RCC 7860 (cell line): Measurements from ENCODE around the gene MIA2.
"Not testable (repeated sequence)": the region's sequence is repeated elsewhere in the genome, so short reads cannot be mapped to it uniquely, and the experiment has no call there.

Experiments used
- DNase-seq: peaks from one replicate; pipeline ENCODE4 v3.0.0-alpha.2; 2015; ENCODE audit warnings: low spot score
- FAIRE-seq: peaks from 2 replicates; lab custom pipeline; 2012; peaks lifted over from hg19 to GRCh38; lab: Jason Lieb, UNC

The MIA2 gene

DNA sequence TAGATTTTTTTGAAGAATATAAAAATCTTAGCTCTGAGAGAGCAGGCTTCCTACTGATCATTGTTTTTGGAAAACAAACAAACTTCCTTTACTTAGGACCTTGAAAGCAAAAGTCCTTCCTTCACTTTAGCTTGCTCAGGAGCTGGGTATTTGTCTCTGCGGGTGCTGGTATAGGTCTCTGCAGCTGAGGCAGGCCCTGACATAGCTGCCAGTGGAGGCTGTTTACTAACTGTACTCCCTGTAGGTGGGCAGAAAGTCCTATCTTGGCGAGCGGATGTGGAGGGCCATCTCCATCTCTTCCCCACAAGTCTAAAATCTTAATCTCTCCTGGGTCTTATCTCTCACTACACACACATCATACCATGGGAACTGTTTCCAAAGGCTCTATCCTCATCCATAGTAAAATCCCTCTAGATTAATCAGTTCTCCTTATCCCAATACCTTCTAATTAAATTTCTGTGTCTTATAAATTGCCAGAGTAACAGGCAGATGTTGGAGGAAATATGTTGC is 4.1 kb upstream of the MIA2 start:
- FAIRE-seq = no peak
- DNase-seq = no peak

DNA sequence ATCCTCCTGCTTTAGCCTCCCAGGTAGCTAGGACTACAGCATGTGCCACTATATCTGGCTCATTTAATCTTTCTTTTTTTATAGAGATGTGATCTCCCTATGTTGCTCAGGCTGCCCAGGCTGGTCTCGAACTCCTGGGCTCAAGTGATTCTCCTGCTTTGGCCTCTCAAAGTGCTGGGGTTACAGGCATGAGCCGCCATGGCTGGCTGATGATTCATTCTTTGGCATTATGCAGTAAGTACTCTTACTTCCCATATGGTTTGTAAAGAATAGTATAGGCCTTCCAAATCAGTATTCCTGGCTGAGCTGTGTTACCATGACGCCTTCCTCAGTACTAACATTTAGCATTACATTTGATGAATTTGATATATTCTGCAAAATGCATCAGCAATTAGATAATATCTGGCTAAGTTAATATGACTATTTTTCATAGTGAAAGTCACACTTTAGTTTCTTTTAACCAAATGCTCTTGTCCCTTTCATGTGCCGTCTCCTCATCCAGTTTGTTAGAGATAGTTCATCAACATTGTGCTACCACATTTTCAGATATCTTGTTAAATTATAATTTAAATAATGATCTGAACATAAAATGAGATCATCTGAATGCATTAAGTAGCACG is 3.2 kb upstream of the MIA2 start:
- FAIRE-seq (no peak), DNase-seq (no peak)

DNA sequence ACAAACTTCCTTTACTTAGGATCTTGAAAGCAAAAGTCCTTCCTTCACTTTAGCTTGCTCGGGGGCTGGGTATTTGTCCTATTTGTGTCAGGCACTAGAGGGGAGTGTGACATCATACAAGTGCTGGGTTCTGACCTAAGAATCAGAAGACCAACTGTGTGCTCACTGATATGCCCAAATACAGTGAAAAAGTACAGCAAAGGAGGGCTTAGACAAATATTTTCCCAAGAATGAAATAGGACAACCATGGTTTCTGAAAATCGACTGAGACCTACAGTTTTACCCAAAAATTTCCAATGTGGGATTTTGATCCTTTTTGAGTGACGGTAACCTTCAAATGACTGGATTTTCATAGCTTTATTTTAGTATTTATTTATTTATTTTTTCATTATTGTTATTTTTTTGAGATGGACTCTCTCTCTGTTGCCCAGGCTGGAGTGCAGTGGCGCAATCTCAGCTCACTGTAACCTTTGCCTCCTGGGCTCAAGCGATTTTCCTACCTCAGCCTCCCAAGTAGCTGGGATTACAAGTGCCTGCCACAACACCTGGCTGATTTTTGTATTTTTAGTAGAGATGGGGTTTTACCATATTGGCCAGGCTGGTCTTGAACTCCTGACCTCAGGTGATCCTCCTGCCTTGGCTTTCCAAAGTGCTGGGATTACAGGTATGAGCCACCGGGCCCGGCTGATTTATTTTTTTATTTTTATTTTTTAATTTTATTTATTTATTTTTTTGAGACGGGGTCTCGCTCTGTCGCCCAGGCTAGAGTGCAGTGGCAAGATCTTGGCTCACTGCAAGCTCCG is 1.8 kb upstream of the MIA2 start:
- DNase-seq, FAIRE-seq: not testable (repeated sequence)

DNA sequence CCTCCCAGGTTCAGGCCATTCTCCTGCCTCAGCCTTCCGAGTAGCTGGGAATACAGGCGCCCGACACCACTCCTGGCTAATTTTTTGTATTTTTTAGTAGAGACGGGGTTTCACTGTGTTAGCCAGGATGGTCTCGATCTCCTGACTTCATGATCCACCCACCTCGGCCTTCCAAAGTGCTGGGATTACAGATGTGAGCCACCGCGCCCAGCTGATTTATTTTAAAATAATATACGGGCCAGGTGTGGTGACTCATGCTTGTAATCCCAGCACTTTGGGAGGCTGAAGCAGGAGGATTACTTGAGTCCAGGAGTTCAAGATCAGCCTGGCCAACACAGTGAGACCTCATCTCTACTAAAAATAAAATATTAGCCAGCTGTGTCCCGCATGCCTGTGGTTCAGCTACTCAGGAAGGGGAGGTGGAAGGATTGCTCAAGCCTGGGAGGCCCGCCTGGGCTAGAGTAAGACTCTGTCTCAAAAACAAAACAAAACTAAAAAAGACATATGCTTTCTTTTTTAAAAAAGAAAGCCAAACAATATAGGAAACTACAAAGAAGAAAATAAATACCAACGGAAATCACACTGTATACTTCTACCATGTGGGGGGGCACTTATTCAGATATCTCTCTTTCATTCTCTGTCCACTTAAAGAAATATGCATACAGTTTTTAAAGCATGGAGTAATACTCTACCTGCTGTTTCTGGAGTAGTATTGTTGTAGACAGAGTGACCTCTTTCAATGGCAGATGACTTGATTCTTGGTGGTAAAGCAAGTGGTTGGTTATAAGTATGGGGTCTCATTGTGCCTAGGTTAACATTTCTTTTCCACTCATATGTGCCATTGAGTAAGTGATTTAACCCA is 930 bp upstream of the MIA2 start:
- FAIRE-seq (peak; percentile 62), DNase-seq (no peak)

DNA sequence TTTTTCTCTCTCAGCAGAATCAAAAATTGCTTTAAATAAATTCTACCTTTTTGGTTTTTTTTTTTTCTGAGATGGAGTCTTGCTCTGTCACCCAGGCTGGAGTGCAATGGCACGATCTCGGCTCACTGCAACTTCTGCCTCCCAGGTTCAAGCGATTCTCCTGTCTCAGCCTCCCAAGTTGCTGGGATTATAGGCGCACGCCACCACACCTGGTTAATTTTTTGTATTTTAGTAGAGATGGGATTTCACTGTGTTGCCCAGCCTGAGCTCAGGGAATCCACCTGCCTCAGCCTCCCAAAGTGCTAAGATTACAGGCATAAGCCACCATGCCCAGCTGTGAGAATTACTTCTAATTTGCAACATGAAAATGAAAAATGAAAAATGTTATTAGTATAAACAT is 1.3 kb downstream of the MIA2 start:
- not testable (repeated sequence) for FAIRE-seq, DNase-seq

DNA sequence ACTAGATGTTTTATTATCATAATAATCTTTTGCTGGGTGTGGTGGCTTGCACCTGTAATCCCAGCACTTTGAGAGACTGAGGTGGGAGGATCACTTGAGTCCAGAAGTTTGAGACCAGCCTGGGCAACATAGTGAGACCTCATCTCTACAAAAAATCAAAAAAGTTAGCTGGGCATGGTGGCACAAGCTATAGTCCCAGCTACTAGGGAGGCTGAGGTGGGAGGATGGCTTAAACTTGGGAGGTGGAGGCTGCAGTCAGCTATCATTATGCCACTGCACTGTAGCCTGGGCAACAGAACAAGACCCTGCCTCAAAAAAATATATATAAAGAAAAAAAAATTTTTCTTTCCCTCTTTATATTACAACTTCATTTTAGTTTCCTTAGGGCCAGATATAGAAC is 1.8 kb downstream of the MIA2 start:
- DNase-seq, FAIRE-seq: not testable (repeated sequence)

DNA sequence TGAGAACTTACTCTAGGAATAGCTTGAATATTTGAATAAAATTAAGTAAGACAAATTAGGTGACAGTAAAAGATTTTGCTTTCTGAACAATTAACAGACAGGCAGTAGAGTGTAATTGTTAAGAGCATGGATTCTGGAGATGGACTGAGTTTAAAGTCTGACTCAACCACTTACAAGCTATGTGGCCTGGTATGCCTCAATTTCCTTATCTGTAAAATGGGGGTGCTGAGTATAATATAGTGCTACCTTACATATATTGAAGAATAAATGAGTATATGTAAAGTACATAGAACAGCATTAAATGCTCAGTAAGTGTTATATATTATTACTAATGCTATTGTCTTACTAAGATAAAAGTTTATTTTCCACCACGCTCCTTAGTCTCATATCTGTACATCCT is 7.1 kb downstream of the MIA2 start:
- DNase-seq = no peak
- FAIRE-seq = no peak

DNA sequence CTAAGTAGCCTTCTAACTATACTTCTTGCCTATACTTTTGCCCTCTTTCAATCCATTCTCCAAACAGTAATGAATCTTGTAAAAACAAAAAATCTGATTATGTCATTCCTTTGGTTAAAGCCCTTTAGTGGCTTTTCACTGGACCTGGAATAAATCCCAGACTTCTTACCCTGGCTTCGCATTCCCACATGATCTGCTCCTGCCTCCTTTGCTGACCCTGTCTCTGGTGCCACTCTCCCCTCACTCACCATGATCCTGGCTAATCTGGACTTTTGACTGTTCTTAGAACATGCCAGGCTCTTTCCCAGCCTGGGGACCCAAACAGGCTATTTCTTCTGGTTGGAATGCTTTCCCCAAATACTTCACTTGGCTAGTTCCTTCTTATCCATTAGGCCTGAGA is 7.9 kb downstream of the MIA2 start:
- FAIRE-seq (no peak), DNase-seq (no peak)

DNA sequence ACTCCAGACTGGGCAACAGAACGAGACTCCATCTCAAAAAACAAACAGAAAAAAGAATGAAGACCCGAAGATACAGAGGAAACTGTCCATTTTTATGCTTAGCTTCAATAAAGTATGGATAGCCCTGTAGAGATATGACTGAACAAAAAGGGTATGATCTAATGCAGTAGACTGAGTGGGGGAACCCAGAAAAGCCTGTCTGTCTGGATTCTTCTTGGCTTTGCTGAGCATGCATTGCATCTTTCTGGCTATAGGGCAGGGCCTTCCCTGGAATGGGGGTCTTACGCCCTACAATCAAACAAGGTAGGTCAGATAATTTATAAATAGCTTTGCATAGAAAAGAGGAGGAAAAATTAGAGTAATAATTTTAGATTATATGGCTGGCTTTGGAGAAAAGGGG is 10.1 kb downstream of the MIA2 start:
- DNase-seq (no peak), FAIRE-seq (no peak)

DNA sequence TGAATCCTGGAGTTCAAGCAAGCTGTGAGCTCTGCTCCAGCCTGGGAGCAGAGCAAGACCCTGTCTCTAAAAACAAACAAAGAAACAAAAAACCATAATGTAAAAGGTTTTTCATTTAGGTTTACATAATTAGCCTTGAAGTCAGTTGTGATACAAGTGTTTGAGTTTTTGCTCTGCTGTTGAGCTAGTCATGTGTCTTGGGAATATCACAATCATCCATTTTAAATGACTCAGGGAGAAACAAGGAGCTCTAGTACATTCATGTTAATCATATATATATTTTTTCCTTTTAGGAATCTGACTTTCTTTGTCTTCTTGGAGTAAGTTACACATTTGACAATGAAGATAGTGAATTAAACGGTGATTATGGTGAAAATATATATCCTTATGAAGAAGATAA is 12.9 kb downstream of the MIA2 start:
- no peak for FAIRE-seq
- DNase-seq = no peak

DNA sequence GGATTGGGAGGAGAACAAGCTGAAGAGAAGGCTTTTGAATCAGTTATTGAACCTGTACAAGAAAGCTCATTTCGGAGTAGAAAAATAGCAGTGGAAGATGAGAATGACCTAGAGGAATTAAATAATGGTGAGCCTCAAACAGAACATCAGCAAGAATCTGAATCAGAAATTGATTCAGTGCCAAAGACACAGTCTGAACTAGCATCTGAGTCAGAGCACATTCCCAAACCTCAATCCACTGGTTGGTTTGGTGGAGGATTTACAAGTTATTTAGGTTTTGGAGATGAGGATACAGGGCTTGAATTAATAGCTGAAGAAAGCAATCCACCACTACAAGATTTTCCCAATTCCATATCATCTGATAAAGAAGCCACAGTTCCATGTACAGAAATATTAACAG is 13.5 kb downstream of the MIA2 start:
- DNase-seq (peak; percentile 35), FAIRE-seq (peak; percentile 87)

DNA sequence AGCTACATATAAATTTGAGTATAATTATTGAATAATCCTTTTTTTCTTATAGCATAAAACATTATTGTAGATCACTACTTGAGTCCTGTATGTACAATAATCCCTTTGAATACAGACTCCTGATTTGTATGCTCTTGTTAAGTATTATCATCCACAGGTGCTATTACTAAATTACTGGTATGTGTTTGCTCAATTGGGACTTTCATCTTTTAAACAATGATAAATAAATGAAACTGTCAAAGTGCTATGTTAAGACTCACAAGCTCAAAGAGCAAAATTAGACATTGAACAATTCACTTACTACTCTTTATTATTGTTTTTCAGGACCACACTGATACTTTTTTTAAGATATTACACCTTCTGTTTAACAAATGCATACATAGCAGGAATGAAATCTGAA is 17.8 kb downstream of the MIA2 start:
- DNase-seq = no peak
- no peak for FAIRE-seq

DNA sequence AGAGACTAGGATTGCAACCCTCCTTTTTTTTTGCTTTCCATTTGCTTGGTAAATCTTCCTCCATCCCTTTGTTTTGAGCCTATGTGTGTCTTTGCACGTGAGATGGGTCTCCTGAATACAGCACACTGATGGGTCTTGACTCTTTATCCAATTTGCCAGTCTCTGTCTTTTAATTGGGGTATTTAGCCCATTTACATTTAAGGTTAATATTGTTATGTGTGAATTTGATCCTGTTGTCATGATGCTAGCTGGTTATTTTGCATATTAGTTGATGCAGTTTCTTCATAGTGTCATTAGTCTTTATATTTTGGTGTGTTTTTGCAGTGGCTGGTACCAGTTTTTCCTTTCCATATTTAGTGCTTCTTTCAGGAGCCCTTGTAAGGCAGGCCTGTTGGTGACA is 23.7 kb downstream of the MIA2 start:
- DNase-seq, FAIRE-seq: not testable (repeated sequence)

DNA sequence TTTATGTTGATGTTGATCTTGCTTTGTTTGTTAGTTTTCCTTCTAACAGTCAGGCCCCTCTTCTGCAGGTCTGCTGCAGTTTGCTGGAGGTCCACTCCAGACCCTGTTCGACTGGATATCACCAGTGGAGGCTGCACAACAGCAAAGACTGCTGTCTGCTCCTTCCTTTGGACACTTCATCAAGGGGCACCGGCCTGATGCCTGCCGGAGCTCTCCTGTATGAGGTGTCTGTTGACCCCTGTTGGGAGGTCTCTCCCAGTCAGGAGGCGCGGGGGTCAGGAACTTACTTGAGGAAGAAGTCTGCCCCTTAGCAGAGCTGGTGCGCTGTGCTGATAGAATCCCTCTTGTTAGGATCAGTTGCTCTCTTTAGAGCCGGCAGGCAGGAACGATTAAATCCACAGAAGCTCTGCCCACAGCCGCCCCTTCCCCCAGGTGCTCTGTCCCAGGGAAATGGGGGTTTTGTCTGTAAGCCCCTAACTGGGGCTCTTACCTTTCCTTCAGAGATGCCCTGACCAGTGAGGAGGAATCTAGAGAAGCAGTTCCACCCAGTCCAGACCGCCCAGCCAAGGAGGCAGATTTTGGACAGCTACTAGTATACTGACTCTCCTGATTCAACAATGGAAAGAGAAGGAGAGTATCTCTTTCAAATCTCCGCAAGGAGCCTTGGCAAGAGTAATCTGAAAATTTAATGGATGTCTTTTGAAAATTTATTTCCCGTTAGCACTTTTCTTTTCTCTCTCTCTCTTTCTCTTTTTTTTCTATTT is 25.2 kb downstream of the MIA2 start:
- DNase-seq = no peak
- FAIRE-seq = no peak

DNA sequence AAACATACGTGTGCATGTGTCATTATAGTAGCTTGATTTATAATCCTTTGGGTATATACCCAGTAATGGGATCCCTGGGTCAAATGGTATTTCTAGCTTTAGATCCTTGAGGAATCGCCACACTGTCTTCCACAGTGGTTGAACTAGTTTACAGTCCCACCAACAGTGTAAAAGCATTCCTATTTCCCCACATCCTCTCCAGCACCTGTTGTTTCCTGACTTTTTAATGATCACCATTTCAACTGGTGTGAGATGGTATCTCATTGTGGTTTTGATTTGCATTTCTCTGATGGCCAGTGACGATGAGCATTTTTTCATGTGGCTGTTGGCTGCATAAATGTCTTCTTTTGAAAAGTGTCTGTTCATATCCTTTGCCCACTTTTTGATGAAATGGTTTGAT is 26.4 kb downstream of the MIA2 start:
- FAIRE-seq, DNase-seq: not testable (repeated sequence)

DNA sequence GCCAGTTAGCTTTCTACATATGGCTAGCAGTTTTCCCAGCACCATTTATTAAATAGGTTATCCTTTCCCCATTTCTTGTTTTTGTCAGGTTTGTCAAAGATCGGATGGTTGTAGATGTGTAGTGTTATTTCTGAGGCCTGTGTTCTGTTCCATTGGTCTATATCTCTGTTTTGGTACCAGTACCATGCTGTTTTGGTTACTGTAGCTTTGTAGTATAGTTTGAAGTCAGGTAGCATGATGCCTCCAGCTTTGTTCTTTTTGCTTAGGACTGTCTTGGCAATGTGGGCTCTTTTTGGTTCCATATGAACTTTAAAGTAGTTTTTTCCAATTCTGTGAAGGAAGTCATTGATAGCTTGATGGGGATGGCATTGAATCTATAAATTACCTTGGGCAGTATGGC is 28.5 kb downstream of the MIA2 start:
- FAIRE-seq, DNase-seq: not testable (repeated sequence)

DNA sequence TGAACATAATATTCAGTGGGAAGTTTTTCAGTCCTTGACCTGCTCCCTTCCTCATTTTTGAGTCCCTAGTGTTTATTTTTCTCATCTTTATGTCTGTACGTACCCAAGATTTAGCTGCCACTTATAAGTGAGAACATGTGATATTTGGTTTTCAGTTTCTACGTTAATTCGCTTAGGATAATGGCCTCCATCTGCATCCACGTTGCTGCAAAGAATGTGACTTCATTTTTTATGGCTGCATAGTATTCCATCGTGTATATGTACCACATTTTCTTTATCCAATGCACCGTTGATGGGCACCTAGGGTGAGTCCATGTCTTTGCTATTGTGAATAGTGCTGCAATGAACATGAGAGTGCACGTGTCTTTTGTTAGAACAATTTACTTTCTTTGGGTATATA is 30.3 kb downstream of the MIA2 start:
- FAIRE-seq (no peak), DNase-seq (no peak)

DNA sequence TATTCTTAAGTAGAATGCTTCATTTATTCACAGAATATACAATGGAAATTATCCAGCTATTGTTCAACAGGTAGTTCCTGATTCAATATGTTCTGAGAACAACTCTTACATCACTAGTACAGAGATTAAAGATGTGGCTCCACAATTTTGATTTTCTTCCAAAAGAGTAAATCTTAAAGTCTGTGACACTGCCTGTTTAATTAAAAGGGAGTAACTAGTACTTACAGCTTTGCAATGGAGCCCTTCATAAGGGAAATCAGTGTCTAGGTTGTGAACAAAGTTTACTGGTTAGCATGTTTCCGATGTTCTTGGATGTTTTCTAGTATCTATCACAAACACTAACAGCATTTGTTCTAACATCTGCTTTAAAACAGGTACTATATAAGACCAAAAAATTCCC is 30.8 kb downstream of the MIA2 start:
- FAIRE-seq (no peak), DNase-seq (no peak)

DNA sequence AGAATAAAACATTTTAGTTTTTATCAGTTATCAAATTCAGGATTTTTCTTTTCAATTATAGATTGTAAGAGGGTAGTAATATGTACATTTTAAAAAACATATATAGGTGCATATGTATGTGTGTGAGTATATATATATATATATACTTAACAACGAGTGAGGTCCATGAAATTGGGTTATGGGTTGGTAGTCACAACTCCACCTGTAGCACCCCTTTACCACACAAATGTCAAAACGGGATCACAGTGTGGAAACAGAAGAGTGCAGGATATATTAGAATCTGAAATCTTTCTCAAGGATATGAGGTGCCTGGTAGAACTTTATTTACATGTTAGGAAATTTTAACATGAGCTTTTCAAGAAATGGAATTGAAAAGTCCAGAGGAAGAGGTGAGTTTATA is 31.3 kb downstream of the MIA2 start:
- FAIRE-seq (no peak), DNase-seq (no peak)

DNA sequence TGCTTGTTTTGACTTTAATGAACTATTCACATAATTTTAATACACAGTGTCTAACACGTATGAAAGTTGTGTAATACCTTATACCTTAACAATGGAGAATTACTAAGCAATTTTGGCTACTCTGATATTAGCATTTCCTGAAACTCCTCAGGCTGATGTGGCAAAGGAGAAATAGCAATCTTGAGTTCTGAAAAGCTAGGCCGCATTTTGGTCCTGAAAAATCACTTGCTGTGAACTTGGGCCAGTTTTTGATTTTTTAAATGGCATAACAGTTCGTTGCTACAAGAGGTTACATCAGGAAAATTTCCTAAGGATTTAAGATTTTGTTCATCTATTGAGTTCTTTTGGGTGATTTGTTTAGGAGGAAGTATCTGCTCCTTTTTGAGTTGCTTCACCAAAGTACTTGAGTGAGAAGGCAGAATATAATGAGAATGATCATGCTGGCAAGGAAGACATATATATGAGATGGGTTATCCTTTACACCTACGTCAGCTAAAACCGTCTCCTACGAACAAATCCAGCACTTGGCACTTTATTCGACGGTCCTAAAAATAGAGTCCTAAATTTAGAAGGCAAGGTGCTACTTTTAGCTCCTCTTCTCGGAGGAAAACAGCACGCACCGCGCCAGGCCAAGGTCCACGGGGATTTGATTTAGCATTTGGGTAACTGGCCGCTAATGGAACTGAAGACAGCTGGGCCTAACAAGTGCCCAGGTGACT is 32.2 kb downstream of the MIA2 start:
- DNase-seq (no peak), FAIRE-seq (no peak)
